ENCODE data around the gene CCNB1IP1.
A peak's percentile ranks its signal among the peaks of the same experiment; 100 is the strongest.

CCNB1IP1 gene, protein sequence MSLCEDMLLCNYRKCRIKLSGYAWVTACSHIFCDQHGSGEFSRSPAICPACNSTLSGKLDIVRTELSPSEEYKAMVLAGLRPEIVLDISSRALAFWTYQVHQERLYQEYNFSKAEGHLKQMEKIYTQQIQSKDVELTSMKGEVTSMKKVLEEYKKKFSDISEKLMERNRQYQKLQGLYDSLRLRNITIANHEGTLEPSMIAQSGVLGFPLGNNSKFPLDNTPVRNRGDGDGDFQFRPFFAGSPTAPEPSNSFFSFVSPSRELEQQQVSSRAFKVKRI

DNA sequence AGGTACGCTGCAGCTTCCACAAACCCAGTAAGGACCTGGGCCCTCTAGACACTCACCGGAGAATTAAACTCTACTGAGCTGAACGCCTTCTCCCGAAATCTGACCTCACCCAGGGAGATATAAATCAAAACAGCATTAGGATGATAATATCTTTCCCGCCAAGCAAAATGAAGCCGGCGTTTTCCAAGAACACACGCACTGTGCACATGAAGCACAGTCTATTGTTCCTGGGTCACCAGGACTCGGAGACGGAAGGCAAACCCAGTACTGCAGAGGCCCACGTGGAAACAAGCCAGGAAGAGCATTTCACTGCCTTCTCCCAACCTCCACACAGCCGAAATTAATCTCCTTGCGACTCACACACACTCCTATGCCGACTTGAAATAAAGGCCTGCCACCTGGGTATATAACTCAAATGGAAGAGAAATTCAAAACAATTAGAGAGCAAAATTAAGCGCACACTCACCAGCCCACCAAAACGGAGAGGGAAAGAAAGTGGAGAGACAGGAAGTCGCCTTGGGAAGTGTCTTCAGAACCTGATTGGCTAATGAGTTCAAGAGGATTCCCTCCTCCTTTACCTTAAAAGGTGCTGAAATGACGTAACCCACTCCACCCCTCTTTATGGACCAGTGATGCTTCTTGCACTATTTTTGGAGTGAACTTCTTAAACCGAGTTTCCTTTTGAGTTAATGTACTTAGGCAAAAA lies at the start of gene CCNB1IP1:
TSS of gene CCNB1IP1 (minus strand) at position 492 of the 706 bp plus-strand sequence. CDS start 16,756 bp downstream, outside the sequence.
- TF ChIP-seq, protein P1, sequence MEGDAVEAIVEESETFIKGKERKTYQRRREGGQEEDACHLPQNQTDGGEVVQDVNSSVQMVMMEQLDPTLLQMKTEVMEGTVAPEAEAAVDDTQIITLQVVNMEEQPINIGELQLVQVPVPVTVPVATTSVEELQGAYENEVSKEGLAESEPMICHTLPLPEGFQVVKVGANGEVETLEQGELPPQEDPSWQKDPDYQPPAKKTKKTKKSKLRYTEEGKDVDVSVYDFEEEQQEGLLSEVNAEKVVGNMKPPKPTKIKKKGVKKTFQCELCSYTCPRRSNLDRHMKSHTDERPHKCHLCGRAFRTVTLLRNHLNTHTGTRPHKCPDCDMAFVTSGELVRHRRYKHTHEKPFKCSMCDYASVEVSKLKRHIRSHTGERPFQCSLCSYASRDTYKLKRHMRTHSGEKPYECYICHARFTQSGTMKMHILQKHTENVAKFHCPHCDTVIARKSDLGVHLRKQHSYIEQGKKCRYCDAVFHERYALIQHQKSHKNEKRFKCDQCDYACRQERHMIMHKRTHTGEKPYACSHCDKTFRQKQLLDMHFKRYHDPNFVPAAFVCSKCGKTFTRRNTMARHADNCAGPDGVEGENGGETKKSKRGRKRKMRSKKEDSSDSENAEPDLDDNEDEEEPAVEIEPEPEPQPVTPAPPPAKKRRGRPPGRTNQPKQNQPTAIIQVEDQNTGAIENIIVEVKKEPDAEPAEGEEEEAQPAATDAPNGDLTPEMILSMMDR (IDR thresholded peaks at IDR 0.05; ENCODE audit: borderline replicate concordance, insufficient read depth, low read depth, low read length), result no peak
- peak within 1 kb of the TSS; percentile 76 for H3K4me3 ChIP-seq (ENCODE audit: low read depth, low read length)

DNA sequence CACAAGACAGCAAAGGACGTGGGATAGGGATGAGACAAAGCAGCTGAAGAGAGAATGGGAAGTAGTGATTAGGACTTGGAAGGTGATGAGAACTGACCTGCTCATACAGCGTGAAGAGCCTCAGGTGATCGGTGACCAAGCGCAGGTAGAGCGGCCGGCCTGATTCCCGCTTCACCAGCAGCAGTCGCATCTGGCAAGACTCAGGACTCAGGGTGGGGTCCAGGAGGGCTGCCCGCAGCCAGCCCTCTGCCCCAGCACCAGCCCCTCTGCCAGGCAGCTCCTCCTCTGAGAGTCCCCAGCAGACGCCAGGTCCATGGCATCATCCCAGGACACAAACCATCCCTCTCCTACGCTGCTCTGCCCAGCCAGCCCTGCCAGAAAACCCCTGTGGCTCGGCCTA lies 49.4 kb upstream of the CCNB1IP1 start:
- TF ChIP-seq, protein P1 (IDR thresholded peaks at IDR 0.05; ENCODE audit: borderline replicate concordance, insufficient read depth, low read depth, low read length), result no peak
- no peak overlapping the region for H3K4me3 ChIP-seq (ENCODE audit: low read depth, low read length)

DNA sequence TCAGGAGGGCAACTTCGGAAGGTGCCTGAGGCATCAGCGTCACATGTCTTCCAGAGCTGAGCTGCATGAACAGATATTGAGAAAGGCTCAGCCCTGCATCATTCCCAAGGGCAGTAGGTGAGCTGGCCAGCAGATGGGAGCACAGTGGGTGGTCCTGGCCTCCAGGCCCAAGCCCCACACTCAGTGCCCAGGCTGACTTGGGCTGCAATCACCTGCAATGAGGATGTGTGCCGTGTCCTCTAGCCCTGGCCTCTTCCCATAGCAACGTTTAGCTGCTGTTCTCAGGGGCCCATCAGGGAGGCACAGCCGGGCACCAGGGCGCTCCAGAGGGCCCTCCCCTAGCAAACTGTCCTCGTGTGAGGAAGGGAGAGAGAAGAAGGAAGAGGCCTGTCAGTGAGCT lies 48.3 kb upstream of the CCNB1IP1 start:
- TF ChIP-seq, protein P1 (IDR thresholded peaks at IDR 0.05; ENCODE audit: borderline replicate concordance, insufficient read depth, low read depth, low read length), result no peak
- H3K4me3 ChIP-seq (ENCODE audit: low read depth, low read length), result no peak overlapping the region

DNA sequence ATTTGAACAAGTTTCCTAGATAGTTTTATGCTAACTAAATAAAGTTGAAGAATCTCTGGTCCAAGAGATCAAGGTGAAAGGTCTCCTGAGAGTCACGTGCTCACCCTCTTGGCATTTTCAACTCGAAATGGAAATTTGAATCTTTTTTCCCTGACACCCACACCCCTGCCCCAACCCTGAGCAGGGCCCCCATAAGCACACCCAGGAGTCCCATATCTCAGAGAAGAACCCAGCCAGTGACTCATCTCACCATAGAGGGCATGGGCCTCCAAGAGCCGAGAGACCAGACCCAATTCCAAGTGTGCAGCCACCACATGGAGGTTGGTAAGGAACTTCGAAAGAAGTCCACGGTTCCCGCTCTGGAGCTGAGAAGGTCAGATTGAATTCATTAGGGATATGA lies 47.6 kb upstream of the CCNB1IP1 start:
- TF ChIP-seq, protein P1 (IDR thresholded peaks at IDR 0.05; ENCODE audit: borderline replicate concordance, insufficient read depth, low read depth, low read length), result no peak
- no peak overlapping the region for H3K4me3 ChIP-seq (ENCODE audit: low read depth, low read length)

DNA sequence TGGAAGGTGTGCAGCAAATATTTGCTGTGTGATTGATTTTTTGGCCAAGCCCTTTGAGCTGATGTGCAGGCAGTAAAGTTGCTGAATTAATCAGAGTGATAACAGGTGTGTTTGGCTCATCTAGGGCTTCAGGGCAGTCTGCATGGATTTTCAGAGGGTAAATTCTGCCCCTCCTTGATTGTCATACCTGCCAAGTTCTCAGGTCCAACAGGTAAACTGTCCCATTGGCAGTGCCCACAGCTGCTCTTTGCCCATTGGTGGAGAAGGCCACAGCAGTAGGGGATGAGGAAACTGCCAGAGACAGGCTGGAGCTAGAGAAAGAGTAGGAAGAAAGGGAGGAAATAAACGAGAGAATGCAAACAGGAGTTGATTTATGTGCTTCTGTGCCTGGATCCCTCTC lies 46.7 kb upstream of the CCNB1IP1 start:
- H3K4me3 ChIP-seq (ENCODE audit: low read depth, low read length), result no peak overlapping the region
- TF ChIP-seq, protein P1 (IDR thresholded peaks at IDR 0.05; ENCODE audit: borderline replicate concordance, insufficient read depth, low read depth, low read length), result no peak

DNA sequence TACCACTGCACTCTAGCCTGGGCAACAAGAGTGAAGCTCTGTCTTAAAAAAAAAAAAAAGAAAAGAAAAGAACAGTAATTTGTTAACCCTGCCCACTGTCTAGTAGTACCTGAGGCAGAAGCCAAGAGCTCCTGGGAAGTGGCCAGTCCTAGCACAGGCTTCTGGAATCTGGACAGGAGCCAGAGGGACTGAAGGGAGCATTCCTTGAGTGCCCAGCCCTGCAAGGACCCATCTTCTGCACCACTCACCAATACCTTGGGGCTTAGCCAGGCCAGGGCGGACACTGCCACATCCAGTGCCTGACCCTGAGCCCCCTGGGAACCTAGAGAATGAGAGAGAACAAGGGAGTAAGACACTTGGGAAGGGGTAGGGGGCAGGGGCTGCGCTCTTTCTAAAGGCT lies 44.1 kb upstream of the CCNB1IP1 start:
- H3K4me3 ChIP-seq (ENCODE audit: low read depth, low read length), result no peak overlapping the region
- TF ChIP-seq, protein P1 (IDR thresholded peaks at IDR 0.05; ENCODE audit: borderline replicate concordance, insufficient read depth, low read depth, low read length), result no peak
